ENCODE data around the gene RASD2.

The RASD2 gene

DNA sequence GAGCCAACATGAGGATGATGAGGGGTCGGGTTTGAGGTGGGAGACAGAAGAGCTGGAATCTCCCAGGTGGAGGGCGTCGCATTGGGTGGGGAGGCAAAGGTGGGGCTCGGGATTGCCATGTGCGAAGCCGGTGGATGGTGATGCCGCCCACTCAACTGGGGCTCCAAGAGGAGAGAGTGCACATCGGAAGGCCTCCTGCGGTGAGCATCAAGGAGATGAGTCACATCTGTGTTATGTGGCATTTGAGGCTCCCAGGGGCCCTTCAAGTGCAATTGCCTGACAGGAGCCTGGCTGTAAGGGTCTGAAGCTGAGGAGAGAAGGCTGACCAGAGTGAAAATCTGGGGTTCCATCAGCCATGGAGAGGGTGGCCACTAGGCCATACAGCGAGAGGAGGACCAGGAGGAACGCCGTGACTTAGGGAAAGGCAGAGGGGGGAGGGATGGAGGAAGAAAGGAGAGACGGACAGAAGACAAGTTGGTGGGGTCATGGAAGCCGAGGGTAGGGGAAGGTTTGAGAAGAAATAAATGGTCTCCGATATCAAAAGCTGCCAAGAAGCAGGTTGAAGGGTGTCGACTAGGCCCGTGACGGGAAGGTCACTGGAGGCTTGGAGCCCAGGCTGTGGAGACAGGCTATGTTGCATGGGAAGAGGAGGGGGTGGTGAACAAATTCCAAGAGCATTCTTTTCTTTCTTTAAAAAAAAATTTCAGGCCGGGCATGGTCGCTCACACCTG, 21.3 kb downstream of the RASD2 start:
- Histone ChIP-seq H3K36me3 (ENCODE audit: control insufficient read depth, insufficient read depth, low read length) (no peaks in the 10 kb centered on the region), H3K9me3 (ENCODE audit: control insufficient read depth, low read length) (no peaks in the 10 kb centered on the region), H3K4me1 (ENCODE audit: control insufficient read depth, insufficient read depth, low read length, poor library complexity, severe bottlenecking) (peaks cover 19% of the 10 kb centered on the region), H3K27ac (ENCODE audit: low read depth, low read length, severe bottlenecking) (peak overlapping the region; percentile 55), H3K4me3 (ENCODE audit: extremely low read depth, insufficient read depth, low read length, poor library complexity, severe bottlenecking) (no peak overlapping the region)
- WGBS, 2 experiments (ENCODE audit: insufficient coverage in 2 of 2): 52 to 54% methylated on average over 16 to 20 of the region's 20 CpGs

DNA sequence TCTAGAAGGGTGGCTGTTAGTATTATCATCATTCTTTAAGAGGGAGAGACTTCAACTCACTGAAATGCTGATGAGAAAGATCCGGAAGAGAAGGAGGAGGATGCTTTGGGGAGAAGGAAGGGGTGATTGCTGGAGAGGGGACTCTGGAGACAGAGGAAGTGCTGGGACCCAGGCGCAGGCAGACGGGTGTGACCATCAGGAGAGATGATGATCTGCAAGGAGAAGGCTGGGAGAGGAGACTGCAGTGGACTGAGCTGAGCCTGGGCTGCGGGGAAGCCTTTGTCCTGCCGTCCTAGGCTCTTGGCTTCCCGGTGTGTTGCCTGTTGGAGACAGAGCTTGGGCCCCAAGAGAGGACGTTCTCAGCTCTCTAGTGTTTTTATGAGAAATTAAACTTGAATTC, 22.6 kb downstream of the RASD2 start:
- H3K9me3 ChIP-seq (ENCODE audit: control insufficient read depth, low read length): no peaks in the 10 kb centered on the region
- 42 to 49% methylated on average over 5 to 6 of the region's 7 CpGs for WGBS, 2 experiments (ENCODE audit: insufficient coverage in 2 of 2)
- H3K4me3 ChIP-seq (ENCODE audit: extremely low read depth, insufficient read depth, low read length, poor library complexity, severe bottlenecking): no peak overlapping the region
- H3K36me3 ChIP-seq (ENCODE audit: control insufficient read depth, insufficient read depth, low read length): no peaks in the 10 kb centered on the region
- H3K4me1 ChIP-seq (ENCODE audit: control insufficient read depth, insufficient read depth, low read length, poor library complexity, severe bottlenecking): peaks cover 19% of the 10 kb centered on the region
- H3K27ac ChIP-seq (ENCODE audit: low read depth, low read length, severe bottlenecking): no peak overlapping the region

DNA sequence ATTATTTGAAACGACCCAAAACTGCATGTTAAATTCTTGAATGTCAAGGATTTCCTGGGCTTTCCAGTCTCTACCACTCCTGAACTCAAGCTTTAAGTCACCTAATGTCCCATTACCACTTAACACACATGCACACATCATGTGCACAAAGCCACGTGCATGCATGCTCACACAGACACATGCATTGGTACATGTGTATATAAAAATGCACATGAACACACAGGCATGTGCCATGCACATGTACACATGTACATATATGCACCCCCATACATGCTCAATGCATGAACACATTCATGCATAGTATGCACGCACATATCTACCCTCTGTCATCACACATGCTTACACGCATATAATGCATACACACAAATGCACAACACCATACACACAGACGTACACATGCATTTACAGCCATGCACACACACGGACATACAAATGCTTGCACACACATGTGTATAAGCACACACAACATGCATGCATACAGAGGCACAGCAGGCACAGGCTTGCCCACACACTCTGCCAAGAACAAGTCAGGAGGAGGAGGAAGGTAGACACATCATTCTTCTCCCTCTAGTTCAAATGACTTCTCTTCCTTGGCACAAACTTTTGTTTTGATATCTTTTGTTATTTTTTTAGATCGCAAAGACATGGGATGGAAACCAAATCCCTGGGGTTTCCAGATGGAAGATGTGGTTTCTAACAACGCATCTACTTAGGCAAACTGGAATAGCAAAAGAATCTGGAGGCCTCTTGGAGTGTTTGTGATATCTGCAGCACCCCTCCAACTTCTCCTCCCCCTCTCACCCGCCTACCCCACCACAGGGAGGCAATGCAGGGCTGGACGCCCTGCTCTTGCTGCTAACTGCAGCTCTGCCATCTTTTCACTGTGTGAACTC, 24.6 kb downstream of the RASD2 start:
- Histone ChIP-seq H3K4me1 (ENCODE audit: control insufficient read depth, insufficient read depth, low read length, poor library complexity, severe bottlenecking) (peaks cover 26% of the 10 kb centered on the region), H3K9me3 (ENCODE audit: control insufficient read depth, low read length) (no peaks in the 10 kb centered on the region), H3K4me3 (ENCODE audit: extremely low read depth, insufficient read depth, low read length, poor library complexity, severe bottlenecking) (no peak overlapping the region), H3K27ac (ENCODE audit: low read depth, low read length, severe bottlenecking) (no peak overlapping the region), H3K36me3 (ENCODE audit: control insufficient read depth, insufficient read depth, low read length) (no peaks in the 10 kb centered on the region)
- WGBS, 2 experiments (ENCODE audit: insufficient coverage in 2 of 2): 76 to 94% methylated on average over 4 to 5 of the region's 10 CpGs

DNA sequence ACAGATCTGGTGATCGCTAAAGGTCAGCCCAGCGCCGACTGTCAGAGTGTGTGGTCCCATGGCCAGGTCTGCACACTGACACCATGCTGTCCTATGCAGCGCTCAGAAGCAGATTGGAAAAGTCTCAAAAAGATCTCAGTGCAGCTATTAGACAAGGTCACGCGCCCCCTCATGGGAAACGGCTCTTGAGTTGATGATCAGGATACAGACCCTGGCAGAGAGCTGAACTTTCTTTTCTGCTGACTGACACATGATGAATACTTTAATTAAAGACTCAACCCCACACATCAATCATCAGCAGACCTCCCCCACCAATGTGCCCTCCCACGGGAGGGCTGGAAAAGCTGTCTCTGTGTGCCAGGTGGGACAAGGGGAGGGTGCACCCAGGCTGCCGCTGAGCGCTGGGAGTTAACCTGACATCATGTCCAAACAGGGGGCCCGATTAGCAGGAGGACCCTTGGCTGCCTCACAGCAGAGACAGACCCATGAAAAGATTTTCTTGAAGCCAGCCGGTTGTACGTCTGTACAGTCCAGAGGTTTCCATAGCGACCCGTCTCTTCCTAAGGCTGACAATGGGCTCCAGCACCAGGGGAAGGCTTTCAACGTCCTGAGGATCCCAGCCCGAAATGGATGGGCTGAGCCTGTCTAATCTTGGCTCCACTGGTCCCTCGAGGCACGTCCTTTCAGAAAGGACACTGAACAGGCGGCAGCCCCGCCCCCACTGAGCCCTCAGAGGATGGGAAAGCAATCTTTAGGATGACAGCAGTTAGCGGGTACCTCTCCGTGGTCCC, 26.9 kb downstream of the RASD2 start:
- H3K4me3 ChIP-seq (ENCODE audit: extremely low read depth, insufficient read depth, low read length, poor library complexity, severe bottlenecking): no peak overlapping the region
- no peak overlapping the region for H3K27ac ChIP-seq (ENCODE audit: low read depth, low read length, severe bottlenecking)
- H3K36me3 ChIP-seq (ENCODE audit: control insufficient read depth, insufficient read depth, low read length): no peaks in the 10 kb centered on the region
- no peaks in the 10 kb centered on the region for H3K9me3 ChIP-seq (ENCODE audit: control insufficient read depth, low read length)
- peaks cover 16% of the 10 kb centered on the region for H3K4me1 ChIP-seq (ENCODE audit: control insufficient read depth, insufficient read depth, low read length, poor library complexity, severe bottlenecking)
- 87 to 91% methylated on average over 20 of the region's 23 CpGs for WGBS, 2 experiments (ENCODE audit: insufficient coverage in 2 of 2)

DNA sequence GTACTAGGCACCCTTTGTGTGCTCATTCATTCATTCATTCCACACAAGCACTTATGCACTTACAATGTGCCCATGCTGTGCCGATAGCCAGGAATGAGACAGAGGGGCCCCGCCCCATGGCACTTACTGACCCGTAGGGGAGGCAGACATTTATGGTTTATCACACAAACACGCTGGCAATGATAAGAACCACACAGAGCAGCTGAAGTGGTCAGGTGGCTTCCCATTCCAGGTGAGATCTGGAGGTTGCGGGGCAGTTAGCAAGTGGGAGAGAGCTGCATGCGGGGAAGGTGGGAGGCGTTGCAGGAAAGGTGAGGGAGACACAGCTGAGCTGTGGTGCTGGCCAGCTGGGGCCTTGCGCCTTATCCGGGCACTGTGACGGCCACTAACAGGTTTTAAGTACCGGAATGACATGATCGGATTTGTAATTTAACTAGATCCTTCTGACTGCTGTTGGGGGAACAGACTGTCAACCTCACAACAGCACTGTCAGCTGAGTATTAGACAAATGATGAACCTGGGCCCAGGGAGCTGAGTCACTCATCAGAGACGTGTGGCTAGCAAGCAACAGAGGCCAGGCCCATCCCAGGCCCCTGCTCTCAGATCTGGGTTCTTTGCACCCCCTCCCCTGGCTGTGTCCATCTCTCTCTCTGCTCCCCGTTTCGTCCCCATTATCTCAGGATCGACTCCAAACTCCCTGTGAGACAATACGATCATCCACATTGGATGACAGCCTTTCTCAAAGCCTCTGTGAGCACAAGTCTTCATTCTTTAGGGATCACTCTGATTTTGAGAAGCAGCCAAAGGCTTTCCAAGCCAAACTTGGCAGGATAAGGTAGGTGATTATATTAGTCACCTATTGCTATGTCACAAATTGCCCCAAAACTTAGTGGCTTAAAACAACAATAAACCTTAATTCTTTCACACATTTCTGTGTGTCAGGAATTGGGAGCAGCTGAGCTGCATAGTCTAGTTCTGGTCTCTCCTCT, 28.4 kb downstream of the RASD2 start:
- Histone ChIP-seq H3K27ac (ENCODE audit: low read depth, low read length, severe bottlenecking) (no peak overlapping the region), H3K4me1 (ENCODE audit: control insufficient read depth, insufficient read depth, low read length, poor library complexity, severe bottlenecking) (peaks cover 8% of the 10 kb centered on the region), H3K36me3 (ENCODE audit: control insufficient read depth, insufficient read depth, low read length) (no peaks in the 10 kb centered on the region), H3K4me3 (ENCODE audit: extremely low read depth, insufficient read depth, low read length, poor library complexity, severe bottlenecking) (no peak overlapping the region), H3K9me3 (ENCODE audit: control insufficient read depth, low read length) (no peaks in the 10 kb centered on the region)
- WGBS, 2 experiments (ENCODE audit: insufficient coverage in 2 of 2): 84 to 88% methylated on average over 15 to 17 of the region's 17 CpGs

DNA sequence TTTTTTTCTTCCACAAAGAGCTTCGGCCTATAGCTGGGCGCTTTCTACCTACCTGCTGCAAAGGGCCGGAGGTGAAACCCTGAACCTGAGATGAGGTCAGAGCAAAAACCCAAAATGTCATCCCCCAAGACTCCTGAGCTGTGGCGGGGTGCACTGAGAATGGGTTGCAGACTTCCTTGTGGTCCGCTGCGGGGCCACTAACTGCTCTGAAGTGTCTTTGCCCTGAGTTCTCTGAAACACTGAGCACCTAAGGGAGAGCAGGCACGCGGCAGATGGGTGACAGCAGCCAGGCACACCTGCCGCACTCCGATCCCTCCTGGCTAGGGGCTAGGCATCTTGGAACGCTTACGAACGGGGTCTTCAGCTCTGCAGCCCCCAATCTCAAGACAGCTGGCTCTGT, 29.3 kb downstream of the RASD2 start:
- no peaks in the 10 kb centered on the region for H3K9me3 ChIP-seq (ENCODE audit: control insufficient read depth, low read length)
- no peak overlapping the region for H3K27ac ChIP-seq (ENCODE audit: low read depth, low read length, severe bottlenecking)
- 87 to 92% methylated on average over 6 to 13 of the region's 13 CpGs for WGBS, 2 experiments (ENCODE audit: insufficient coverage in 2 of 2)
- no peaks in the 10 kb centered on the region for H3K36me3 ChIP-seq (ENCODE audit: control insufficient read depth, insufficient read depth, low read length)
- peaks cover 8% of the 10 kb centered on the region for H3K4me1 ChIP-seq (ENCODE audit: control insufficient read depth, insufficient read depth, low read length, poor library complexity, severe bottlenecking)
- no peak overlapping the region for H3K4me3 ChIP-seq (ENCODE audit: extremely low read depth, insufficient read depth, low read length, poor library complexity, severe bottlenecking)

DNA sequence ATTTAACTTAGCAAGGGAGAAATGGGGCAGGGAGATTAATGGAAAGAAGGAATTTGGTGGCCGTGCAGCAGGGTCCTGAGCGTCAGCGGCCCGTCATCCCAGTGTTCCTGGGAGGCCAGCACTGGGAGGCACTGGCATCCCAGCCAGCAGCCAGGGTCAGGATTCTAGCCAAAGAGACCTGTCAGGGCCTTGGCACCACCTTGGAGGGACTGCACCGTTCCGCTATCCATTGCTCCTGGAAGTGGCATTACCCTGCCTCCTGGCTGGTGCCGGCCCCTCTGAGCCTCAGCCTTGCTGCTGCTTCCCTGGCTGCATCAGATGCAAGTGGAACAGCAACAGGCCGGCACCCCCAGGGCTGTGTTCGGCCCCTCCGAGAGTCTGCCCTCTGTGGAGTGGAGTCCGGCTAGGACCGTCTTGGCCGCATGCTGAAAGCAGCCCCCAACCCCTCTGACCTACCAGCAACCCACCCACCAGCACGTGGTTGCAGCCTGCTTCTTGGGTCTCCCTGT, 30.1 kb downstream of the RASD2 start:
- H3K9me3 ChIP-seq (ENCODE audit: control insufficient read depth, low read length): no peaks in the 10 kb centered on the region
- 90 to 97% methylated on average over 12 to 13 of the region's 14 CpGs for WGBS, 2 experiments (ENCODE audit: insufficient coverage in 2 of 2)
- H3K36me3 ChIP-seq (ENCODE audit: control insufficient read depth, insufficient read depth, low read length): no peaks in the 10 kb centered on the region
- no peak overlapping the region for H3K27ac ChIP-seq (ENCODE audit: low read depth, low read length, severe bottlenecking)
- no peak overlapping the region for H3K4me3 ChIP-seq (ENCODE audit: extremely low read depth, insufficient read depth, low read length, poor library complexity, severe bottlenecking)
- H3K4me1 ChIP-seq (ENCODE audit: control insufficient read depth, insufficient read depth, low read length, poor library complexity, severe bottlenecking): peaks cover 8% of the 10 kb centered on the region

DNA sequence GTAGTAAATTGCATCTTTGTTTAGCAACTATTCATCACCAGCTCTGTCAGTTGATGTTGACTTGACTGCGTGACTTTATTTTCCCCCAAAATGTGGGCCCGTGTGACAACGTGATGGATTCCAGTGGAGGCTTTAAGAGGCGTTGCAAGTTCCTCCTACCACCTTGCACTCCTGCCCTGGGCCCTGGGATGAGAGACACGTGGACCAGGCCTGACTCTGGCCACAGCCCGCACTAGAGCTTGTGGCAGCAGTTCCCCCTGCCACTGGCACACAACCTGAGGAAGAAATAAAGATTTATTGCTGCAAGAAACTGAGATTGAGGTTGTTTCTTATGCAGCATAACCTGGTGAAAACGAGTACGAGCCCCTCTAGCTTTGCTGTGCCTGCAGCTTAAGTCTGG, 31.9 kb downstream of the RASD2 start:
- Histone ChIP-seq H3K9me3 (ENCODE audit: control insufficient read depth, low read length) (no peaks in the 10 kb centered on the region), H3K27ac (ENCODE audit: low read depth, low read length, severe bottlenecking) (no peak overlapping the region), H3K4me1 (ENCODE audit: control insufficient read depth, insufficient read depth, low read length, poor library complexity, severe bottlenecking) (peaks cover 8% of the 10 kb centered on the region), H3K36me3 (ENCODE audit: control insufficient read depth, insufficient read depth, low read length) (no peaks in the 10 kb centered on the region), H3K4me3 (ENCODE audit: extremely low read depth, insufficient read depth, low read length, poor library complexity, severe bottlenecking) (no peak overlapping the region)
- WGBS, 2 experiments (ENCODE audit: insufficient coverage in 2 of 2): 80 to 82% methylated on average over 7 to 8 of the region's 8 CpGs

DNA sequence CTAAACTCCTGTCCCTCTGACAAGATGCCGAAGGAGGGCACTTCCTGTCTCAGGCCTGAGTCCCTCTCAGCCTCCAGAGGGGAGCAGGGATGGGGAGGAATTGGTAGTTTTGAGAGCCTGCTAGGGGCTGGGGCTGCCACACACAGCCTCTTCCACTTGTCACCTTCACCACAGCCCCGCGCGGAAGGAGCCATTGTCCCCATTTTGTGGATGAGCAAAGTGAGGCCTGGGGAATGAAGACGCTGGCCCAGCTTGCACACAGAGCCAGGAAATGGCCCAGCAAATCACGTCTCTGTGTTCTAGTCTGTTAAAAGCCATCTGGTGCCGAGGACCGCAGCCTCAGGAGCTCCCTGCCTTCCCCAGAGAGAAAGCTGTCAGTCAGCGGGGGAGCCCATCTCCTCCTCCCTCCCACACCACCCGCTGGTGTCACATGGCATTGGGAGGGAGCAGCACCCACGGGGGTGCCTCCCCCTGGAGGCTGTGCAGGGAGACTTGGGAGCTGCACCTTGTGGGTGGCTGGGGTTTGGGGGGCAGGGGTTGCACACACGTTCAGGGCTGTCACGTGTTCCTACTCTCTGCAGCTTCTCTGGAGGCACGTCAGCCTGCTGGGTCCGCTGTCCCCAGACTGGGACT, 34.6 kb downstream of the RASD2 start:
- Histone ChIP-seq H3K4me1 (ENCODE audit: control insufficient read depth, insufficient read depth, low read length, poor library complexity, severe bottlenecking) (no peaks in the 10 kb centered on the region), H3K27ac (ENCODE audit: low read depth, low read length, severe bottlenecking) (no peak overlapping the region), H3K36me3 (ENCODE audit: control insufficient read depth, insufficient read depth, low read length) (no peaks in the 10 kb centered on the region), H3K4me3 (ENCODE audit: extremely low read depth, insufficient read depth, low read length, poor library complexity, severe bottlenecking) (no peak overlapping the region), H3K9me3 (ENCODE audit: control insufficient read depth, low read length) (no peaks in the 10 kb centered on the region)
- 70 to 73% methylated on average over 10 to 12 of the region's 15 CpGs for WGBS, 2 experiments (ENCODE audit: insufficient coverage in 2 of 2)

Measured in mesodermal cell (in vitro differentiated cells).